ENCODE measurements around the gene ZNF134. TPM values are rescaled to one million over a fixed set of nuclear protein-coding genes. Genes with fewer than 3 reads are reported as not detected.

Gene ZNF134
- total and polyA plus RNA-seq, 2 experiments from 2014 or later, result 14.6 to 79.6 TPM

GRCh38 chr19:57566396-57567265, 47.4 kb upstream of the ZNF134 start:
- Mint-ChIP-seq H3K27ac (no peak overlapping the region), H3K36me3 (ENCODE audit: low read depth) (peaks cover 56% of the 10 kb centered on the region), H3K9me3 (peaks cover 98% of the 10 kb centered on the region), H3K4me3 (no peak overlapping the region), H3K4me1 (no peaks in the 10 kb centered on the region), H3K27me3 (ENCODE audit: insufficient read depth, low read depth, poor library complexity) (peaks cover 4% of the 10 kb centered on the region)
- ATAC-seq (no peak), DNase-seq (ENCODE audit: low spot score) (peak; percentile 60)
- Histone ChIP-seq H3K36me3 (ENCODE audit: insufficient read depth) (peaks cover 8% of the 10 kb centered on the region), H2AFZ (no peak overlapping the region), H3K27me3 (ENCODE audit: insufficient read depth) (no peaks in the 10 kb centered on the region), H3K27ac (ENCODE audit: low read depth) (no peak overlapping the region), H4K20me1 (replicated peaks; ENCODE audit: insufficient read depth) (no peaks in the 10 kb centered on the region), H3K4me3 (no peak overlapping the region), H3F3A (replicated peaks; ENCODE audit: low read depth) (no peaks in the 10 kb centered on the region), H3K9me2 (ENCODE audit: insufficient read depth) (no peaks in the 10 kb centered on the region), H3K4me1 (ENCODE audit: insufficient read depth) (no peaks in the 10 kb centered on the region), H3K4me2 (no peak overlapping the region), H3K79me2 (replicated peaks; ENCODE audit: insufficient read depth) (no peaks in the 10 kb centered on the region)
- no peak for TF ChIP-seq CREB1 (CRISPR knock-in tag; IDR thresholded peaks at IDR 0.05; ENCODE audit: low read depth)
- no peak for TF ChIP-seq ZNF331 (CRISPR knock-in tag; IDR thresholded peaks at IDR 0.05; ENCODE audit: low read depth)
- no peak for TF ChIP-seq POLR2AphosphoS5 (IDR thresholded peaks at IDR 0.05; ENCODE audit: low read depth)
- no peak for TF ChIP-seq ETS1 (IDR thresholded peaks at IDR 0.05)
- no peak for TF ChIP-seq EZH2 (IDR thresholded peaks at IDR 0.05; ENCODE audit: low read depth, unreplicated experiment)
- no peak; a peak in 1 of 4 replicates for TF ChIP-seq CTCF (conservative IDR thresholded peaks at IDR 0.05; ENCODE audit: low read depth in 2 of 2)
- no peak for TF ChIP-seq ZNF462 (CRISPR knock-in tag; IDR thresholded peaks at IDR 0.05)
